NCI-H2107 (cell line): ENCODE data around the gene ACSL6.

Source experiments
- DNase-seq: peaks from one replicate; lab custom pipeline; 2025; lab: John Stamatoyannopoulos, UW

ACSL6 gene

DNA sequence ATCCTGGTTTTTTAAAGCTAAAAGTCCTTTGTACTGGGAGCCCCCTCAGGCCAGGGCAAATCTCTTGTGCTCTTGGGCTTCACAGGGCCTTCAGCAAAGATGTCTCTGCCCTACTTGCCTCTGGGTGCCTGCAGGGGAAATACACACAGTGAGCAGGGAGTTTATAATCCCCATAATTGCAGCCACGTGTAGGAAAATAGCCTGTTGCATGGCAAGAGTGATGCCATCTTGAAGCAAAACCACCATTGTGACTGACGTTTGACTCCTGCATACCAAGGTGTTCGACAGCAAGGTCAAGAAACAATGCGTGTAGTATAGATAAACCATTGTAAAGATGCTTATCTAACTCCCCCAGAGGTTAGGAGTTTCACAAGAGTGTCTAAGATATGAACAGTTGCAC is 37.6 kb upstream of the ACSL6 start:
- no peak for DNase-seq

DNA sequence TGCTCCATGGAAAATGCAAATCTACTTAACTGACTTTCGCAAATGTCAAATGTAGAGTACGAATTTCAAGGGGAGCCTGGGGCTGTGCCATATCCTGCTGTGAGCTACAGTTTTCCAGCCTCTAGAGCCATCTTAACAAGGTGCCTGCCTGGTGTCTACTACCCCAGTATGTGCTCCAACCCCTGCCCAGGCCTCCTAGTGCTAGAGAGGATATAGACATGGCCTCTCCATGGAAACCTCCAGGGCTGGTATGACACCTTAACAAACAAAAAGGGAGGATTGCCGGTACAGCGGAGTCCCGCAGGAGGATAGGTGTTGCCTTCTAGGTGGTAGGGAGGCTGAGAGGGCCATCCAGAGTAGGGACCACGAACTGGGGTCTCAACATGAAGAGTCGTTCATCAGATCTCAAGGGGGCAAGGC is 35.4 kb upstream of the ACSL6 start:
- DNase-seq = no peak

DNA sequence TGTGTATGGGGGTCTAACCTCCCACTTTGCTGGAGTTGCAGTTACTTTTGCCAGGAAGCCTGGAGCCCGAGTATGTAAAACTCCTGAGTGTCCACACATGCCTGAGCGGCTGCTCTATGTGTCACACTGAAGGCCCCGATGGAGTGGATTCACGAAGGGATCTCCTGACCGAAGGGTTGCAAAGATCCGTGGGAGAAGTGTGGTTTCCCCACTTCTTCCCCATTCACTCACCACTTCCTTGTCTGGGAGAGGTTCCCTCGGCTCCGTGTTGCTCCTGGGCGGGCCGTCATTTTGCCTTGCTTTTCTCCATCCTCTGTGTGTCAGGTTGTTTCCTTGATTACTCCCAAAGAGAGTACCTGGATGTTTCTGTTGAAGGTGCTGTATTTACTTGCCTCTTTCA is 32.7 kb upstream of the ACSL6 start:
- DNase-seq = no peak

DNA sequence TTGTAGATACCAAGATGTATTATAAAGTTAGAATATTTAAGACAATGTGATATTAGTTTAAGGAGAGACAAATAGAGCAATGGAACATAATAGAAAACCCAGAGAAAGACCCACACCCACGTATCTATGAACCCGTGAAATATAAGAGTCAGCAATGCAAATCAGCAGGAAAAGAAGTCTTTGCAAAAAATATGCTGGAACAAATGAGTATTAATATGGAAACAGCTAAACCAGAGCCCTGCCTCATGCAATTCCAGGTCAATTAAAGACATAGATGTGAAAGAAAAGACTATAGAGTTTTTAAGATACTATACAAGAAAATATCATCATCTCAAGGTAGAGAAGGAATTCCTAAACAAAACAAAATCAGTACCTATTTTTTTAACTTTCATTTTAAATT is 25.9 kb upstream of the ACSL6 start:
- DNase-seq = no peak

DNA sequence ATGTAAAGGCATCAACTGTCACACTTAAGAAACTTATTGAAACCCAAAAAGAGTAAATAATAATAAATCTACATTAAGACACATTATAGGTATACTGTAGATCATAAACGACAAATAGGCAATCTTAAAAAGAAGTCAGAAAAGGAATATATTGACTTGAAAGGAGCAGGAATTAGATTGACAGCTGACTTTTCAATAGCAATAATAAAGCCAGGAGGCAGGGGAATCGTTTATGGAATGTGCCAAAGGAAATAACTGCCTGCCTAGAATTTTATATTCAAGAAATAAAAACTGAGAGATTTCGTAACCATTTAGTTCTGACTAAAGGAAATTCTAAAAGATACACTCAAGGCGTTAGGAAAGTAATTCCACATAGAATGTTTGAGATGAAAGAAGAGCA is 21.7 kb upstream of the ACSL6 start:
- DNase-seq = no peak

DNA sequence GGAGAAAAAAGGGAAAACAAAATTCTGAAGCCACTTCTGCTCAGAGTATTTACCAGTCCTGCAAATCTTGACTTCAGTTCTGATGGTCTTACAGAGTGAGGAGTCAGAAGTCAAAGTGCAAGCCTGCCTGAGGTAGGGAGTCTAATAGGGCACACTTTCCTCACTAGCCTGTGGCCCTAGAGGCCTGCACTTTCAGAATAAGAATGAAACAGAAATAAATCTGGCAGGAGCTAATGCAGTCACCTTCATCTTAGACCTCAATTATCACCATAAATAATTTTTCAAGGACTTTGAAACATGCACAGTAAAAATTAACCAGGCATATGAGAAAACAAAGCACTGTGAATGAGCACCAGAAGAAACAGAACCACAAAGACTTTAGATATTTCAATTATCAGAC is 20.7 kb upstream of the ACSL6 start:
- no peak for DNase-seq

DNA sequence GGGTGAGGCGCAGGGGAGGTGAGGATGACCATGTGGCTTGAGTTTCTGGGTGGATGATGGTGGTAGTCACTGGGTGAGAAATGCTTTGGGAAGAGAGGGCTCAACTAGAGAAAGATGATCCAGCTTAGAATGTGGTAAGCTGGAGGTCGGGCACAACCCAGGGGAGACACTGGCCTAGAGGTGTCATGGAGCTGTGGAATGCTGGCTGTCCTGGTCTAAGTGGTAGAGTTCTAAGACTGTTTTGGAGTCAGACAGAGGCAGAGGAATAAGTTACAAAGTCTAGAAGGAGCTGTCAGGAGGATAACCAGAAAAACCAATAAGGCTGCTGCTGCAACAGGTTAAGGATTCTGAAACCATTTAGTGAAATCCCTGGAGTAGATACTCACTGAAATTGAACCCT is 19.2 kb upstream of the ACSL6 start:
- no peak for DNase-seq

DNA sequence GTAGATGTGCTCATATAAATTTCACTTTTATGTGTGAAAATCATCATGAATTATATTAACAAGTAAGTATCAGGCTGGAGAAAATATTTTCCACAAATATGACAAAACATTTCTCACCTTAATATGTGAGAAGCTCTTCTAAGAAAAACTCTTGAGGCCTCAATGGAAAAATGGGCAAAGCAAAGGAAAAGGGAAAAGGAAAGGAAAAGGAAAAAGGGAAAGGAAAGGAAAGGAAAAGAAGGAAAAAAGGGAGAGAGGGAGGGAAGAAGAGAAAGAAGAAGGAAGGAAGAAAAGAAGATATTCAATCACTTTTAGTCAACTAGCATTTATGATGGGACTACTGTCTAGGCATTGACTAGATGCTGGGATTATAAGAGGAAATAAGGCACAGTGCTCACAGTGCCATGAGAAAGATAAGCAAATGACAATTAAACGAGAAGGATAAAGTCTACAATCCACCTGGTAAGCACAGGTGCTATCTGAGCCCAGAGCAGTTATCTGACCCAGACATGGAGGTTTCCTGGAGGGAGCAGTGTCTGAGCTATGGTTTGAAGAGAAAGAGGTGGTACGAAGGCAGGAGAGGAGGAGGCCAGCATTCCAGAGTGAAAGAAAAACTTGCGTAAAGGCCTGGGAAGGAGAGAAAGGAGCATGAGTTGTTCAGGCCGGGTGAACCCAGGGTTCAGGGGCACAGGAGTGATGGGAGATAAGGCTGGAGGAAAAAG is 18.3 kb upstream of the ACSL6 start:
- no peak for DNase-seq

DNA sequence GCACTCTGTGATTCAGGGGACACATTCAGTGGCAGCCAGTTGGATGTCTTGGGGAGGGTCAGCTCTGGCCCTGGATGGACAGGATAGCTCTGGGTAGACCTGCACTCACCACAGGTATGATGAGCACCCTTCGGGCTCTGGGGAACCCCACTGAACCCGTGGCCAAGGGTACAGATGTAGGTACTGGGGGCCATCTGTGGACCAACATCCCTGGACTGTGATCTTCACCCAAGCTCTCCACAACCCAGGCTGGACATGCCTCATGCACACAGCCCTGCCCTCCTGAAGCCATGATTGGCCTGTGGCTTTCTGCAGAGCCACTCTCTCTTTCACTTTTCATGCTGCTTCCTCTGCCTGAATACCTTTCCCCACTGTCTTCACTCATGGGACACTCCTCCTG is 15.6 kb upstream of the ACSL6 start:
- no peak for DNase-seq

DNA sequence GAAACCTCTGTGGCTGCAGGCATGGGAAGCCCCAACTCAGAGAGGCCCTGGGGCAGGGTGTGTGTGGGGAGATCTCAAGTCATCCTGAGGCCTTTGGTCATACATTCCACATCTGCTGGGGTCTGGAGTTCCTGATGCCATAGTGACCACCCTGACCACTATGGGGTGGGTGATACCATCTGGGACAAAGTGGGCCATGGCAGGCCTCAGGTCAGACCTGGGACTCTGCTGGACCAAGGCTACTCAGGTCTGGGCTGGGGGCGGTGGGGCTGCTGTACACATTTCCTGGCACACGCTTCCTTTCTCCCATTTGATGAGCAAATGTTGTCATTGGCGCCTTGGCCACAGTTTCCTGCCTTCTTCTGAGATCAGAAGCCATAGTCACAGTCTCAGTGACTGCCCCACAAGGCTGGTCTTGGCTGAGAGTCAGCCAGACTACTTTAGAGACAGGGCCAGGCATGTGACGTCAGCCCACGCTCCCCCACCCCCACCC is 15.1 kb upstream of the ACSL6 start:
- DNase-seq = no peak

DNA sequence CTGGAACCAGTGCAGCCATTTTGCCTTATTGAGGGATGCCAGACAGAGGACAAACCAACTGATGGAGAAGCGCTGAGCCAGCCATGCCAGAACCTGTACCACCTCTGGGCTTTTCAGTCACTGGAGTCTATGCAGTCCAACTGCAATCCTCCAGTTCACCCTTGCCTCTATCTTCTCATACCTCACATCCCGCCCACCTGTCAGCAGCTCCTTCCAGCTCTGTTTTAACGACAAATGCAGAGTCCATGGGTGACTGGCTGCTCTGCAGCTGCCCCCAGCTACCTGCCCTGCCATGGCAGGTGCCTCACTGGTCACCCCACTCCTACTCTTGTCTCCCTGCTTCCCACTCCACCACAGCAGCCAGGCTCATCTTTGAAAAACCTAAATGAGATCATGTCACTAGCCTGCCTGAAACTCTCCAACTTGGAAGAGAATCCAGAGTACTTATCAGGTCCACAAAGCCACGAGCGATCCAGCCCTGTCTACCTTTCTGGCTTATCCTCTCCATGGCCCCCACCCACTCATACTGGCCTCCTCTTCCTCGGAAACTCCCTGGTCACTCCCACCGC is 14.0 kb upstream of the ACSL6 start:
- DNase-seq = no peak

DNA sequence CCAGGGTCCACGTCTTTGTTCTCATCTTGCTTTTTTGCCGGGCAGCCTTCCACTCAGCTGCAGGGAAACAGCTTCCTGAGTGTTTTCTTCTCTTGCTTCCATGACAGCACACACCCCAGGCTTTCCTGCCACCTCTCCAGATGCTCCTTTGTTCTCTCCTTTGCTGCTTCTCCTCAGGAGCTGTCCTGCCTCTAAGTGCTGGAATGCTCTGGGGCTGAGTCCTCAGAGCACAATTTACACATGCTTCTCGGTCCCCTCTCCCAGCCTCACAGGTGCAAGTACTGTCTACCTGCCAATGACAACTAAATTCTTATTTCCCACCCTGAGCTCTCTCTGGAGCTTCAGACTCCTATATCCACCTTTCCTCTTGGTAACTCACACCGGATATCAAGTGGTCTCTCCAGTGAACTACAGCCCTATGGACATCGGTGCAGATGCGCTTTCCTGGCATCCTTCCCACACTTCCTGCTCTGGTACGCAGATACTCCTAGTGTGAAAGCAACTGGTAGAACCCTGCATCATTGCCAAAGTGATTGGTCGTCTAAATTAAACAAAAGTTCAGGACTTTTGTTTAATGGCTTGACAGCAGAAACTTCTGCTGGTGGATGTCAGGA is 13.4 kb upstream of the ACSL6 start:
- DNase-seq = no peak

DNA sequence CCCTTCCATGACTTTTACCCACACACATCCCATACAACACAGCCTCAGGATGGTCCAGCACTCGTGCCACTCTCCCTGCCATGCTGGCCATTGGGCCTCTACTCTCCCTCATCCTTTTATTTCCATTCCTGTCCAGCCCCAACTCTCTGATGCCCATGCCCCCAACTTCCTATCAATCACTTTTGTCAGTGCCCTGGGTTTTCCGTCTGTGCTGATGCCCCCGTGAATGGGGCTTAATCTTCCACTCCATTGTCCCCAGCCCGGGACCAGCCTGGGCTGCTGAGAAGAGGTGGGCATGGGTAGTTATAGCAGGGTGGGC is 12.6 kb upstream of the ACSL6 start:
- DNase-seq = no peak

DNA sequence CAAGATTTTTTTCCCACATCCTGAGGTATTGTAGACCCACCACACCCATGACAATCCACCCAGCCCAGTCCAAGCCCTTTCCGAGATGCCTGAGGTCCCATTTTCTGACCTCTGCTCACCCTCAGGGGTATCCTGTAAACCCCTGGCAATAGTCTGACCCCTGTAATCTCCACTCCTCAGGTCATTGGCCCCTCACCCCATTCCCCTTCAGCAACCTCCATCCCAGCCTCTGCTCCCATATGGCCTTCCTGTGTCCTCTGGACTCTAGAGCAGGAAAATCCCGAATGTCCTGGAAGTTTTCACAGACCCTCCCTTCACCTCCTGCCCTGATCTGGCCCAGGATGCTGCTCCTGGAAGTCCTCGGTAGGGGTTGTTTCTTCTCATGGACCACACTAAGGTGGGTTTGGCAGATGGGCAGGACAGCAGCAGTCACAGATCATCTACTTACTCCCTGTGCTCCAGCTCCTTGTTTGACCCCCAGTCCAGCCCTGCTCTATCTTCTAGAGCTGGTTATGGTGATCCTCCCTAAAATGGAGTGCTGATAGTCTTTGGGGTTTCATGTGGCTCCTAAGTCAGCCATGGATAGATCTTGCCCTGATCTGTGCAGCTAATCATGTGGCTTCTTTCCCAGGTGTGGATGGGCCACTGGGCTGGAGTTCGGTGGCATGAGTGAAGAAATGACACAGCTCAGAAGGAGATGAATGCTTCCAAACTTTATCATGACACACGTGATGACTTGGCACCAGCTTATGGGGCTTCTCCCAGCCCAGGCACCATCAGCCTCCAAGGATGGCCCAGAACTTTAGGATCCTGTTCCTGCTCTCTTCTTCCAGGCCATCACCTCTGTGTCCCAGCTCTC is 12.0 kb upstream of the ACSL6 start:
- no peak for DNase-seq

DNA sequence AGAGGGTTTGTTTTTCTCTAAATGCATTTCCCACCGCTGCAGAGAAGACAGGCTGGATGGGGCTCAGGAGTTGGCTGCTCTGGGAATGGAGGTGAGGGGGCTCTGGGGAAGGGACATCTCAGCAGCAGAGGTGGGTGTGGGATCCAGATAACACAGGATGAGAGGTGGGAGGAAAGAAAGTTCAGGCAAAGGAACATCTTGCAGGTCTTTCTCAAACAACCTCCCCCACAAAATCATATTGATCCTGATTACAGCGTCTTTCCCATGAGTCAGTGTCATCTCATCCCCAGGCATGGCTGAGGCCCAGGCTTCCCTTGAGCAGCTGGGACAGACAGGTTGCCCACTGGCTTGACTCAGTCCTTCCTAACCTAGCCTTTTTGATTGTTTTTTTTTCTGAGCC is 11.3 kb upstream of the ACSL6 start:
- no peak for DNase-seq

DNA sequence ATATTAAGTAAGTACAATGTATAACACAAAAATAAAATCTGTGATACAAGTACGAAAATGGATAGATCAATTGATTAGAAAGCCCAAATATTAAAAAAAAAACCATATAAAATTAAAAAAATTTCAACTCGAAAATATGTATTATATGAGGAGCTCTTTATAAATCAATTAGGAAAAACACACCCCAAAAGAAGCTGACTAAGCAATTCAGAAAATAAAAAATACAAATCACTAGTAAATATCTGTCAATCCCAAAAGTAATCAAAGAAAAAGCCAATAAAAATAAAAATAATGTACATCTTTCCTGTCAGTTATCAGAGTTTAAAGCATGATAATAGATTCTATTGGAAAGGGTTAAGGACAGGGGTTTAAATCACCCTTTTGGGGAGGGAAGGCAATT is 10.2 kb upstream of the ACSL6 start:
- no peak for DNase-seq

DNA sequence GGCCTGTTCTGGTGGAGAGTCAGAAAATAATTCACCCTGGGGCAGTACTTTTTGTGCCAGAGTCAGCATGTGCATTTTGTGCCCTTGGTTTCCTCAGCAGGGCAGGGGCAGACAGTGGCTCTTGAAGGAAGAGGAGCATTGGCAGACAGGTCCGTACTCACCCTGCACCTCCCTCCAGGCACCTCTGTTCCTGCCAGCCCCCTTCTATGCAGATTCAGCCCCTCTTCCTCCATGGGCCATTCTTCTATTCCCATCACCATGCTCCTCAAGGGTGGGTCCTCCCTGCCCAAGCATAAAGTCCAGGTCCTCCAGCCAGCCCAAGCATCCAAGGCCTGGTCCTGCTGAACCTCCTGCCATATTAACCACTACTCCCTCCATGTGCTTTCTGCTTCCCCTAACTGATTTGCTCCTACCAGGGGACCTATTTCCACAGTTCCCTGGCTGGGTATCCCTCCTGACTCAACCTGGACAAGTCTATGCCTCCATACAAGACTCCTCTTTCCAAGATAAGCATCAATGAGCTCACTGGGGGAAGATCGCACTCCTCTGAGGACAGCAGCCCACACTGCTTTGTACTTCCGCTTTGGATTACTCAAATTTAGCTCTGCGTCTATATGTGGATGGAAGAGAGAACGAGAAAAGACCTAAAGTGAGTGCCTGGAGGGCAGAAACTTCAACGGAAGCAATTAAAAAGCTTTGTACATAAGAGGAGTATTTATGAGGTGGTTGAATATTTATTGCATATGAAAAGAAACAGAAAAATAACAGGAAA is 9.3 kb upstream of the ACSL6 start:
- DNase-seq = no peak

DNA sequence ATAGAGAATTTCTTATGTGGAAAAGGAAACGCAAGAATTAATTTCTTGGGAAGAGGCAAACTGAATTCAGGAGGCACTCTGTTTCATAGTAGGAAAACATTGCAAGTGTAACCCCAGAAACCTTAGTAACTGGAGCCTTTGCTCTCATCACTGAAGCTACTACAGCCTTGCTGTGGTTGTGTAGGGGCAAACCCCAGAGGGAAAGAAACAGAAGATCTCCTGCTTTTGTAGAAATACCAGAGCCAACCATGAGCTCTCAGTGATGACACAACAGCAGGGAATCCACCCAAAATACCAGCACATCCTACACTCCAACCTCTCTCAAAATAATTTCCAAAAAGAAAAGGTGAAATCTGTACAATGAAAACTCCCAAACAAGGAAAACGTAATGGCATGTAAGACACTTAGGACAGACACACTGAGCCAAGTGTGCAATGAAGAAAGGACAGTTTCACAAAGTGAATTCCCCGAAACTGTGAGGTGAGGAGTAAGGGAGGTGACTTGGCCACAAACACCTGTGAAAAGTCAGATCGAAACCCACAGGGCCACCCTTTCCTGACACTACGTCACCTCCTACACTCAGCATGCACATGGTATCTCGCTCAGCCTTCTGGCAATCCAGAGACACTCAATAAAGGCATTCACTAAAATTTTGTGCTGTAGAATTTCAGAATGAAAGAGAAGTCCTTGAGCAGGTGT is 8.5 kb upstream of the ACSL6 start:
- DNase-seq = no peak

DNA sequence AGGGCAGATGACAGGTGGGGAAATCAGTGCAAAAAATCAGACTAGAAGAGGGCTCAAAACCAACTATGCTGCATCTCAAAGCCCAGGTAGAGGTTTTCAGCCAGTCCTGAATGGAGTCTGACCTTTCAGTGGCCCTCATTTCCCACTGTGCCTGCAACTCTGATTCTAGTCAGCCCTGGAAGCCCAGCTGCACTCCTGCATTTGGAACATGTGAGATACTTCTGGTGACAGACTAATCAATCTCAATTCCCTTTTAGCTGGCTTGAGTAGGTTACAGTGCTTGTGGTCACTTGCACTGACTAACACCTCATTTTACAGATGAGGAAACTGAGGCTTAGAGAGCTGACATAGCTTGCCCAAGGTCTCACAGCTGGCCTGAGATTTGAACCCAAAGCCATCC is 7.9 kb upstream of the ACSL6 start:
- no peak for DNase-seq

DNA sequence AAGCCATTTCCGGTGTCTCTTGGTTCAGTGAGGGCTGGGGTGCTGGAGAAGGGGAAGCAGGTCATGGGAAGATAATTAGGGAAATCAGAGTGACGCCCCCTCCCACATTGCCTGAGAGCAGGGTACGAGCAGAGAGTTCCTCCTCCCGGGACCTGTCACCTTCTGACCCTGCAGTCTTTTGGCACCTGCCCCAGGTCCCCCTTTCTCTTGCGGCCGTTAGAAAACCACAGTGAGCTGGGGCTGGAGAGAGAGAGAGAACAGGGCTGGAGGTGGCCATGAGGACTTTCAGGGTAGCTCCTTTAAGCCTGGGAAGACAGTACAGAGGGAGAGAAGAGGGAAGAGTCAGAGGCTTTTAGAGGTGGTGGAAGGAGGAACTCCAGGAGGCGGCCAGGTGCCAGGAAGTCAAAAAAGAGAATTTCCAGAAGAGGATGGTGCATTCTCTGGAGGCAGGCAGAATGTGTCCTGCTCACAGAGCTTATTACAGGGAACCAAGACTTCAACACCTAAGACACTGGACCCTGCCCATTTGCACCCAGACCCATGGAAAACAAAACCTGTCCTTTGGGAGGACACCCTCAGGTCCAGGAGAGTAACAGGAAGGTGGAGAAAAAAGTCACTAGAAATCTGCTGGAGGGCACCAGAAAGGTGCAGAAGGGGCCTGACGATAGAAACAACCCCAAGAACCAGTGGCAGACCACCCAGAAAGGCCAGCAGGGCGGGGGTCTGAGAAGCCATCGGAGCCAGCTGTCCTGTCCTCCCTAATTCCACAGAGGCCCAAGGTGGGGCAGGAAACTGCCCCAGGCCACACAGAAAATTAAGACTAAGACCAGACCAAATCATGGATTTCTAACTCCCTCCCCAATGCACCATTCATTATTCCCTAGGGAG is 6.5 kb upstream of the ACSL6 start:
- no peak for DNase-seq
